SH-SY5Y (cell line): ENCODE measurements around the gene LMAN2.

Source experiments
- GATA2 ChIP-seq: IDR thresholded peaks from 2 replicates; pipeline ENCODE4 v1.6.1; 2011; ENCODE audit warnings: mild to moderate bottlenecking, low read depth, low read length
- GATA3 ChIP-seq: IDR thresholded peaks from 2 replicates; pipeline ENCODE4 v1.6.1; 2011; ENCODE audit warnings: low read depth, mild to moderate bottlenecking, low read length, moderate library complexity

DNA sequence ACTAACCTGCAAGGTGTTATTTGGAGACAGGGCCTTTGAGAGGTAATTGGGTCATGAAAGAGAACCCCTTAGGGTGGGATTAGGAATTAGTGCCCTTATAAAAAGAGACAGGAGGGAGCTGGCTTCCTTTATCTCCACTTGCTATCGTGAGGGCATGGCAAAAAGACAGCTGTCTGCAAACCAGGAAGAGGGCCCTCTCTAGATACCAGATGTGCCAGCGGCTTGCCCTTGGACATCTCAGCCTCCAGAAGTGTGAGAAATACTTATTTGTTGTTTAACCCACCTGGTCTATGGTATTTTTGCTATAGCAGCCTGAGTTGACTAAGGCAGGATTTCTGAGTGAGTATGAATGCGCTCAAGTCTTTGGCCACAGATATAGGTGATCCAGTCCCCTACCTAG is 5.3 kb upstream of the LMAN2 start:
- TF ChIP-seq GATA2 (no peak), GATA3 (no peak)
